T-helper 1 cell treated with Interleukin-12 subunit alpha and Interleukin-12 subunit beta and Interleukin-4 antibody, amounts not matched to agents 30 ng/mL and 1 ng/mL, for 36 hours (primary cell): ENCODE measurements around the gene SRC. TPM values are rescaled to one million over a fixed set of nuclear protein-coding genes. Genes with fewer than 3 reads are reported as not detected.

Source experiments
- intact Hi-C: fragments of 100-400 bp; cut with micrococcal nuclease; formaldehyde crosslinking; loops from one replicate; pipeline ENCODE4 v1.15.1; 2024
- total RNA-seq: library from RNA; stranded (reverse); gene quantifications from 2 replicates; pipeline ENCODE4 v1.2.3, GENCODE V29; 2022

SRC gene
- total RNA-seq, 1 donor from 2014 or later = 5.3 TPM

GRCh38 chr20:37442986-37443385 is 97.0 kb downstream of the SRC start:
- intact Hi-C loops = no loop called here

GRCh38 chr20:37443596-37443995 is 97.7 kb downstream of the SRC start:
- intact Hi-C loops = no loop called here

GRCh38 chr20:37445041-37445440 is 99.1 kb downstream of the SRC start:
- intact Hi-C loops = no loop called here

- intact Hi-C loops = no loop called here
These were observed 100.5 kb downstream of the SRC start for GRCh38 chr20:37446286-37447032.

GRCh38 chr20:37447688-37448087 is 101.7 kb downstream of the SRC start:
- intact Hi-C loops = no loop called here

GRCh38 chr20:37449276-37449675 is 103.3 kb downstream of the SRC start:
- intact Hi-C loops = no loop called here

- intact Hi-C loops = no loop called here
These were observed 104.4 kb downstream of the SRC start for GRCh38 chr20:37450344-37450743.

- intact Hi-C loops = no loop called here
These were observed 105.7 kb downstream of the SRC start for GRCh38 chr20:37451616-37452015.

GRCh38 chr20:37452236-37452635 is 106.3 kb downstream of the SRC start:
- intact Hi-C loops = no loop called here

- intact Hi-C loops = no loop called here
These were observed 107.3 kb downstream of the SRC start for GRCh38 chr20:37453288-37453687.

- intact Hi-C loops = no loop called here
These were observed 107.9 kb downstream of the SRC start for GRCh38 chr20:37453836-37454235.

- intact Hi-C loops = no loop called here
These were observed 108.9 kb downstream of the SRC start for GRCh38 chr20:37454636-37455385.

Other genes with a start within 250 kb of the SRC start
- gene RPN2, start 166.8 kb upstream of the SRC start, total RNA-seq = 223 and 237 TPM in 2 replicates
- gene MROH8, start 166.6 kb upstream of the SRC start, total RNA-seq = 0.98 and 1.0 TPM in 2 replicates
- gene GHRH, start 84.3 kb upstream of the SRC start, total RNA-seq = not detected in 2 replicates
- 11.0 and 12.7 TPM in 2 replicates for gene MANBAL, start 56.5 kb upstream of the SRC start, total RNA-seq
- gene NNAT, start 175.1 kb downstream of the SRC start, total RNA-seq = not detected in 2 replicates
- gene BLCAP, start 181.7 kb downstream of the SRC start, total RNA-seq = 40.0 and 42.9 TPM in 2 replicates